Brain microvascular endothelial cell (primary cell): ENCODE results near the gene BDKRB2.

Experiments used
- DNase-seq: peaks from one replicate; pipeline ENCODE4 v3.0.0-alpha.2; 2020
- H3K27ac ChIP-seq: fragments of 250-450 bp; sonication (Bioruptor Pico); 2 replicates; pipeline ENCODE4 v1.5.1; 2020; ENCODE audit warnings: mild to moderate bottlenecking, moderate library complexity
- H3K27me3 ChIP-seq: fragments of 250-450 bp; sonication (Bioruptor Pico); replicated peaks from 2 replicates; pipeline ENCODE4 v1.5.1; 2020; ENCODE audit warnings: mild to moderate bottlenecking
- H3K36me3 ChIP-seq: fragments of 250-450 bp; sonication (Bioruptor Pico); replicated peaks from 2 replicates; pipeline ENCODE4 v1.5.1; 2020; ENCODE audit warnings: mild to moderate bottlenecking
- H3K4me3 ChIP-seq: 2 replicates; pipeline ENCODE4 v1.5.1; 2011; ENCODE audit warnings: low read depth, mild to moderate bottlenecking, control low read depth, low read length, moderate library complexity
- in situ Hi-C: cut with HindIII; loops from 2 replicates; pipeline ENCODE4 v1.10.0; 2017; ENCODE audit warnings: low sequenced_read_pairs, low pct_ligation_motif_present
- TF ChIP-seq, protein P1 (sequence below): IDR thresholded peaks from 2 replicates; pipeline ENCODE4 v1.5.1; 2011; ENCODE audit warnings: low read depth, mild to moderate bottlenecking, moderate library complexity, low read length, control low read depth, inconsistent platforms; ENCODE audit errors: missing control alignments

The BDKRB2 gene

DNA sequence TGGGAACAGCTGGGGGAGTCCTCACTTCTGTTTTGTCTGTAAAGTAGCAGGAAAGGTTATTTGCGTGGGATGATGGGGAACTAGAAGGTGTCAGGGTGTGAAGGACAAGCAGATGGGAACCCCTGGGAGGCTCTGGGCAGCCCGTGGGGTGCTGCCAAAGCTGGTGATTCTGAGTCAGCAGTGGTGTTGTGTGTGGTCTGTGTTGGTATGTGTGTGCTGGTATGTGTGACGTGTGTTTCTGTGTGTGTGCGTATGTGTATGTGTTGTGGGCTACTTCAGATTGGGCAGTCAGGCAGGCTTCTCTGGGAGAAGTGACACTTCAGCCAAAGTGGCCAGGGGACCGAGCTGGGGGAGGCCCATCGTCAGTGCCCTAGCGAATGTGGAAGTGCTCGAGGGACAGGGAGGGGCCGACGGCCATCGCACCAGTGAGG, 15.3 kb upstream of the BDKRB2 start:
- in situ Hi-C loops: no loop called here
- TF ChIP-seq, protein P1, sequence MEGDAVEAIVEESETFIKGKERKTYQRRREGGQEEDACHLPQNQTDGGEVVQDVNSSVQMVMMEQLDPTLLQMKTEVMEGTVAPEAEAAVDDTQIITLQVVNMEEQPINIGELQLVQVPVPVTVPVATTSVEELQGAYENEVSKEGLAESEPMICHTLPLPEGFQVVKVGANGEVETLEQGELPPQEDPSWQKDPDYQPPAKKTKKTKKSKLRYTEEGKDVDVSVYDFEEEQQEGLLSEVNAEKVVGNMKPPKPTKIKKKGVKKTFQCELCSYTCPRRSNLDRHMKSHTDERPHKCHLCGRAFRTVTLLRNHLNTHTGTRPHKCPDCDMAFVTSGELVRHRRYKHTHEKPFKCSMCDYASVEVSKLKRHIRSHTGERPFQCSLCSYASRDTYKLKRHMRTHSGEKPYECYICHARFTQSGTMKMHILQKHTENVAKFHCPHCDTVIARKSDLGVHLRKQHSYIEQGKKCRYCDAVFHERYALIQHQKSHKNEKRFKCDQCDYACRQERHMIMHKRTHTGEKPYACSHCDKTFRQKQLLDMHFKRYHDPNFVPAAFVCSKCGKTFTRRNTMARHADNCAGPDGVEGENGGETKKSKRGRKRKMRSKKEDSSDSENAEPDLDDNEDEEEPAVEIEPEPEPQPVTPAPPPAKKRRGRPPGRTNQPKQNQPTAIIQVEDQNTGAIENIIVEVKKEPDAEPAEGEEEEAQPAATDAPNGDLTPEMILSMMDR: no peak
- DNase-seq: peak; percentile 32

DNA sequence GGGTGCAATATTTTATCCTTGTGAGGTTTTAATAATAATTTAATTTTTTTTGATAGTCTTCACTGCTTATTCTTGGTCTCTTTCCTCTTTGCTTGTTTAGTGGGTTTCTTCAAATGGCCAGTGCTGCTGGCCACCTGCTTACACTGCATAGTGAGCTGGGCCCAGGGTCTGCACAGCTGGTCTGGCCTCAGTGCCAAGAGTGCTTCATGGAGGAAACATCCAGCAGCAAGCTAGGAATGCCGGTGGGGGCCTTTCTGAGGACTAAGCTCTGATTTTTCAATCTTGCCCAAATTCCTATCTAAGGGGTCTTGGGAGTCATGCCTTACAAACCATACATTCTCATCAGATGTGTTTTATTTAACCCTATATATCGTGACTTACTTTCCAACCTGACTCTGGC, 13.3 kb upstream of the BDKRB2 start:
- in situ Hi-C loops: no loop called here
- Histone ChIP-seq H3K4me3 (no peak overlapping the region), H3K36me3 (no peaks in the 10 kb centered on the region), H3K27ac (no peak overlapping the region), H3K27me3 (no peaks in the 10 kb centered on the region)
- TF ChIP-seq, protein P1: no peak
- no peak for DNase-seq

More for the DNA sequence above, 15.3 kb upstream of the BDKRB2 start:
- no peak overlapping the region for H3K27ac ChIP-seq
- H3K36me3 ChIP-seq: no peaks in the 10 kb centered on the region
- H3K4me3 ChIP-seq: no peak overlapping the region
- H3K27me3 ChIP-seq: no peaks in the 10 kb centered on the region

DNA sequence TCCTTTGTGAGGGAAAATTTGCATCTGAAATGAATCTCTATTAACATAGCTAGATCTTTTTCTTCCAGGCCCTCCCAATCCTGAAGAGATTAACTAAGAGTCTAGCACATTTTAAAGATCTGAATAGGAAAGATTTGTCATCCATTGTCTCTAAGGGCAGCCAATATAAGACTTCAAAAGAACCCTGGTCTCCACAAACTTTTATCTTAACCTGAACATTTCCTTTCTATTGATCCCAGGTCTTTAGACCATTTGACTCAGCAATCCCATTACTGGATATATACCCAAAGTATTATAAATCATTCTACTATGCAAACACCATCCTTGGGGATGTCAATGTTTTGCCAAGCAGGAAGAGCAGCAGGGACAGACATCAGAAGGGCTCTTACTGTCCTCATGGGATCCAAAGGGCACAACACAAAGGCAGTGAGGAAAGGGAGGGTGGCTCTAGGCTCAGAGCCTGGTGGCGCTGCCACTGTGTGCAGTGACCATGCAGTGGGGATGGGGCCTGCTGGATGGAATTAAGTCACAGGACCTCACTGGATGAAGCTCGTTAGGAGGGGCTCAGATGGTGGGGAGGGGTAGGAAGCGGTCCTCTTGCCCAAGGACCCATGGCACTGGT, 12.7 kb upstream of the BDKRB2 start:
- H3K4me3 ChIP-seq: no peak overlapping the region
- H3K36me3 ChIP-seq: no peaks in the 10 kb centered on the region
- DNase-seq: no peak
- in situ Hi-C loops: no loop called here
- no peak overlapping the region for H3K27ac ChIP-seq
- H3K27me3 ChIP-seq: no peaks in the 10 kb centered on the region
- TF ChIP-seq, protein P1: no peak

DNA sequence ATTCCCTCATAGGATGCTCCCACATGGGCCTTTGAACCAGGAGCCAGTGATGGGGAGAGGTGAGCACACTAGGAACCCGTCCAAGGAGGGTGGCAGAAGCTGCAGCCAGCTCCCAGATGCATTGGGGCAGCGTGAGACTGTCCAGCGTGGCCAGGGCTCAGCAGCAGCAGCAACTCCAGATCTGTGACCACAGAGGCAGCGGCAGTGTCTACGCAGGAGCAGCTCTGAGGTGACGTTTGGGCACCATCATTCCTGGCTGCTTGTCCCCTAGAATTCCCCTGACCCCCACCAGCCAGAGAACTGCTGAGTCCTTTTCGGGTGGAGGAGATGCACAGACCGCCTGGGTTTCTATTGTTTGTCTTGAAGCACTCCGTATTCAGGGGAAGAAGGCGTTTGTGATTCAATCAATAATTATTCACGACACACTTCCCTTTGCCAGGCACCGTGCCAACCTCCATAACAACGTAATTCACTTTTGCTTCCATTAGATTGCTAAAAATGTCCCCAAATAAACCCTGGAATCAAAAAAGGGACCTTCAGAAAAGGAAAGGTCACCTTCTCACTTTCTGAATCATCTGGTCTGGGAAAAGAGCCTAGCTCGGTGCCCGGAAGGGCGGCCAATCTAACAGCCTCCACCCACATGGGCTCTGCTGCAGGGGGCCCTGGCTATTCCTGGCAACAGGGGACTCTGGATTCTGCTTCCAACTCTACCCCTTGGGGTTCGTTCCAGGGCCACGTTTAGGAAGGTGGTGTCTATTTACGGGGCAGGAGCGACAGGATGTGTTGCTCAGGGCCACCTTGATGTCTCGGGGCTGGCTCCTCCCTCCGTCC, 11.4 kb upstream of the BDKRB2 start:
- no peak for DNase-seq
- Histone ChIP-seq H3K4me3 (no peak overlapping the region), H3K27me3 (no peaks in the 10 kb centered on the region), H3K27ac (no peak overlapping the region), H3K36me3 (no peaks in the 10 kb centered on the region)
- TF ChIP-seq, protein P1: no peak
- in situ Hi-C loops: no loop called here

DNA sequence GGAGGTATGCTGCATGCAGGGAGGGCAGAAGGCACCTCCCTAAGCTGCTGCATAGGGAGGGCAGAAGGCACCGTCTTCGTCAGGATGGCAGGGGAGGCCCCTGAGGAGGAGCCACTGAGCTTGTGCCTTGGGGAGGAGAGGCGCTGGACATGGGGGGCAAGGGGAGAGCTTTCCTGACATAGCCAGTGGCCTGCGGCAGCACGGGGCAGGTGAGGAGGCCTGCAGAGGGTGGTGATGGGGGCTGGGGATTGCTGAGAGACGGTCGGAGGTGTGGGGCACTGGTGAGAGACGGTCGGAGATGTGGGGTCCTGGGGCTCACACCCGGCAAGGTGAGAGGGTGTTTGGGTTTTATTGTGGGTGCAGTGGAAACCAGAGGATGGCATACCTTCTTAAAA, 10.4 kb upstream of the BDKRB2 start:
- H3K4me3 ChIP-seq: no peak overlapping the region
- DNase-seq: no peak
- no peak overlapping the region for H3K27ac ChIP-seq
- no peaks in the 10 kb centered on the region for H3K36me3 ChIP-seq
- H3K27me3 ChIP-seq: no peaks in the 10 kb centered on the region
- TF ChIP-seq, protein P1: no peak
- in situ Hi-C loops: no loop called here
